Vagina (tissue), 2 donors: ENCODE measurements around the gene KDM8.
"Not testable (repeated sequence)": the region's sequence is repeated elsewhere in the genome, so short reads cannot be mapped to it uniquely, and the experiment has no call there.

Source experiments
- POLR2A ChIP-seq, 2 donors: fragments of 450-650 bp; IDR thresholded peaks; one replicate each; pipeline ENCODE4 v1.6.1; 2017; ENCODE audit warnings: antibody characterized with exemption in 2 of 2, mild to moderate bottlenecking in 2 of 2, moderate library complexity in 2 of 2
- POLR2AphosphoS5 ChIP-seq, 2 donors: sonication (generic); formaldehyde crosslinking; IDR thresholded peaks; one replicate each; pipeline ENCODE4 v1.9.0; 2017; ENCODE audit warnings: antibody characterized with exemption in 2 of 2, mild to moderate bottlenecking in 2 of 2, low read depth in 1 of 2; ENCODE audit not compliant: insufficient read depth in 1 of 2

GRCh38 chr16:27247076-27247475 lies 43.8 kb downstream of the KDM8 start:
- not testable (repeated sequence) for TF ChIP-seq POLR2A (IDR thresholded peaks at IDR 0.05); POLR2AphosphoS5 (IDR thresholded peaks at IDR 0.05; ENCODE audit: insufficient read depth in 1 of 2, low read depth in 1 of 2)
